NCI-H774 (cell line): ENCODE results near the gene EML3.
A peak's percentile ranks its signal among the peaks of the same experiment; 100 is the strongest.
"Not testable (repeated sequence)": the region's sequence is repeated elsewhere in the genome, so short reads cannot be mapped to it uniquely, and the experiment has no call there.

Source experiments
- DNase-seq: peaks from one replicate; lab custom pipeline; 2025; lab: John Stamatoyannopoulos, UW

EML3 gene

DNA sequence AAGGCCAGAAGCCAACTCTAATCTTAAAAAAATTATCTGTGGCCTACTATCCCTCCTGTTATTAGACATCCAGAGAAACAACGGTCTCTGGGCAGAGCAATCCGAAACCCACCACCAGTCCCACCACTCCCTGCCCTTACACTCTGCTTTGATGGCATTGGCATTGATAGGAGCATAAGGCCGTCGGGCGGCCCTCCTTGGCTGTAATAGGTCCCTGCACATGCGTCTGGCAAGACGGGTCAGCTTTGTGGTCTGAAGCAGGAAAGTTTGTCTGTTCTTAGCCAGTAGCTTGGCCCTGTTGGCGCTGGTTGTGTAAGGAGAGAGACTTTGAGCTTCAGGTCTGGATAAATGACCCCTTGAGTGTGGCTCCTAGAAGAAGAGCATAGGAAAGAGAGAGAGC is 17.5 kb downstream of the EML3 start:
- no peak for DNase-seq

- DNase-seq: peak; percentile 38
Measured at GRCh38 chr11:62593434-62594044, 19.0 kb downstream of the EML3 start.

- no peak for DNase-seq
Measured at GRCh38 chr11:62592989-62593421, 19.6 kb downstream of the EML3 start.

GRCh38 chr11:62592146-62592815 is 20.3 kb downstream of the EML3 start:
- DNase-seq: no peak

DNA sequence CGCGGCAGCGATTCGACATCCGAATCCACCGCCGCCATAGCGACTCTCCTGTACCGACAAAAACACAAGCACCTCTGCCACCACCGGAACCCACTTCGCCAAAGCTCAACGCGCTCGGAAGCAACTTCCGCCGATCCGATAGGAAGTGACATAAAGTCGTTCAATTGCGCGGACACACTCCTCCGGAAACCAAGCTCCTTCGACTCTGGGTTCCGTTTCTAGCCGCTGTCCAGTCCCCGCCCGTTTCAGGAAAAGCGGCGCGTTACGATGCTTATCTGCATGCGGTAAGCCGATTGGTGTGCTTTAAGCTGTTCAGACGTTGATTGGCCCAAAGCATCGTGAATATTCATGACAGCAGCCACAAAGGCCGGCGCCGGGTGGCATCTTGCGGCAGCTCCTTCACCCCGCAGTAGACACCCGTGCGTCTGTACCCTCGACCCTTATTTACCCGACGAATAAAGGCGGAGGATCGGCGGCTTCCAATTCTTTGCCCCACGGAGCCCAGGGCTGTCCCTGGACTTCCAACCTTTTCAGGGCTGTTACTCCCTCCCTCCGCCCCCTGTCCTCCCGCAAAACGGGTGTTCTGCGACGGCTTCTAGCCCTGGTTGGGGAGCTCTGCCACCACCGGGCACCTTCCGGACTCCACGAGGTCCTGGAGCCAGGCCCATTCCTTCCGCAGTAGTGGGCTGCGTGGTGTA is 21.0 kb downstream of the EML3 start, which contains the start of gene TUT1:
Gene TUT1 (minus strand): TSS at position 76 of the 698 bp plus-strand sequence. CDS start 38 bp downstream, at position 38.
- peak; percentile 99 for DNase-seq

DNA sequence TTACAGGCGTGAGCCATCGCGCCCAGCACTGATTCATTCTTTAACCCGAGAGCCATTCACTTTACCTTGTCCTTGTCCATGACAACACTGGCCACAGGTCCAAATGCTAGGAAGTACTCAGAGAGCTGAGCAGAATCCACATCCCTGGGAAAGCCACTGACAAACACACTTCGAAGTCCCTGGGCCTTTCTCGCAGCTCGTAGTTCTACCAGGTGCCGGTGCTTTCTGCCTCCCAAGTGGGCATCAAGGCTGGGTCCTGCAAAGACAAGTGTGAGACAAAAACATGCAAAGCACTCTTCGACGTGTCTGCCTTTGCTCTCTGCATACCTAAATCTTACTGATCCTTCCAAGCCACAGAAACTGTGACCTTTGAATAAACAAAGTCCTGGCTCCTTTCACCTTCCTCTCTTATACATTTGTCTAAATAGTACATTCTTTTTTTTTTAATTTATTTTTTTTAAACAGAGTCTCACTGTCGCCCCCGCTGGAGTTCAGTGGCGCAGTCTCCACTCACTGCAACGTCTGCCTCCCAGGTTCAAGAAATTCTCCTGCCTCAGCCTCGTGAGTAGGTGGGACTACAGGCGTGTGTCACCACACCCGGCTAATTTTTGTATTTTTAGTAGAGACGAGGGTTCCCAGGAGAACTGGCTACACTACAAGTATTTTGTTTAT is 23.5 kb downstream of the EML3 start:
- DNase-seq: no peak

- DNase-seq: not testable (repeated sequence)
Measured at GRCh38 chr11:62585356-62585755, 27.2 kb downstream of the EML3 start.

DNA sequence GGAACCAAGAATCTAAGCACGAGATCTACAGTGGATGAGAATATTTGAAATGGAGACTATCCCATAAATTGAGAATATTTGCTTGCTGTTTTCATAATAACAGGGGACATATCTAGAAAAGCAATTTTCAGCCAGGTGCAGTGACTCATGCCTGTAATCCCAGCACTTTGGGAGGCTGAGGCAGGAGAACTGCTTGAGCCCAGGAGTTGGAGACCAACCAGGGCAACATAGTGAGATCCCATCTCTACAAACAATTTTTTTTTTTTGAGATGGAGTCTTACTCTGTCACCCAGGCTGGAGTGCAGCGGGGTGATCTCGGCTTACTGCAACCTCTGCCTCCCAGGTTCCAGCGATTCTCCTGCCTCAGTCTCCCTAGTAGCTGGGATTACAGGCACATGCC is 30.8 kb downstream of the EML3 start:
- not testable (repeated sequence) for DNase-seq

- no peak for DNase-seq
Measured at GRCh38 chr11:62580959-62581715, 31.4 kb downstream of the EML3 start.

- no peak for DNase-seq
Measured at GRCh38 chr11:62579252-62579651, 33.3 kb downstream of the EML3 start.

DNA sequence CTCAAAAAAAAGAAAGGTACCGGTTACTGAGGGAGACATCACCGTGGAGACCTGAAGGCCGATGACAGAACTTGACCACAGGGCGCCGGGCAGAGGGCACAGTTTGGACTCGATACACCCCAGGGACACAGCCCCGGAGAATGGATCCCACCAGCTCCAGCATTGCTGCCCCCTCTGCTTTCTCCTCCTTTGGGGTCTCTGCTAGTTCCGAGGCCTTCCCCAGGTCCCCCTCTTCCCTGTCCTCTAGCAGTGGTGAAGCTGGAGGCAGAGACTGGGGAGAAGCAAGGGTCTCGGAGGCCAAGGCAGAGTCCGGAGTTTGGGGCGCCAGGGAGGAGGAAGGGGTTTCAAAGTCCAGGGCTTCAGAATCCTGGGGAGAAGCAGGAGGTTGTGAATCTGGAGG is 34.0 kb downstream of the EML3 start:
- no peak for DNase-seq

- DNase-seq: no peak
Measured at GRCh38 chr11:62577046-62577714, 35.4 kb downstream of the EML3 start.

- no peak for DNase-seq
Measured at GRCh38 chr11:62575837-62576236, 36.7 kb downstream of the EML3 start.

GRCh38 chr11:62575156-62575555 is 37.4 kb downstream of the EML3 start:
- no peak for DNase-seq

- no peak for DNase-seq
Measured at GRCh38 chr11:62574363-62575071, 38.1 kb downstream of the EML3 start.

- DNase-seq: peak; percentile 99
Measured at GRCh38 chr11:62573592-62574362, 38.8 kb downstream of the EML3 start, which contains the start of gene EEF1G. Gene EEF1G (minus strand): TSS chr11:62573891. CDS start chr11:62573842, 49 bp downstream.

DNA sequence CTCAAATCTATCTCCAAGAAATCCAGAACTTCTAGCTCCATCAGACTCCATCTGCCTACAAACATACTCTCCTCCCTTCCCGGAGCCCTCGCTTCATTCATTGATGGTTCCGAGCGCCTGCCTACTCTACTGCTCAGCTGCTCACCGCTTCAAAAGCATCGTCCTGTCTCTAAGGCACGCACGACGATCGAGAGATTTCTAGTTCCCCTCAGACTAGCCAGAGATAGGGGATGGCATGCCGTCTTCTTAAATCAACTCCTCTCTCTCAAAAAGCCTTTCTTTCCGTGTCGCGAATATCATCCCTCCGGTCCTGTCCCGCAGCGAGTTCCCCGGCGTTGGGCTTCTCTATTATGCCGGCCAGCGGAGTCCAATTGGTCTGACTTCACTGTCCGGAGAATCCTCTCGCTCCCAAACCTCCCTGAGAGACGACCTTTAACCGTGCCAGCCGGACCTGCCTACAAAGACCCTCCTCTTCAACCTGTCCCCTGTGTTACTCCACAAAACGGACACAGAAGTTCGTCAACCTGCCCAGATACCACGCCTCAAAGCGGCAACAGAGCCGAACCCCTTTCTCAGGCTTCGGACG is 39.5 kb downstream of the EML3 start:
- no peak for DNase-seq

DNA sequence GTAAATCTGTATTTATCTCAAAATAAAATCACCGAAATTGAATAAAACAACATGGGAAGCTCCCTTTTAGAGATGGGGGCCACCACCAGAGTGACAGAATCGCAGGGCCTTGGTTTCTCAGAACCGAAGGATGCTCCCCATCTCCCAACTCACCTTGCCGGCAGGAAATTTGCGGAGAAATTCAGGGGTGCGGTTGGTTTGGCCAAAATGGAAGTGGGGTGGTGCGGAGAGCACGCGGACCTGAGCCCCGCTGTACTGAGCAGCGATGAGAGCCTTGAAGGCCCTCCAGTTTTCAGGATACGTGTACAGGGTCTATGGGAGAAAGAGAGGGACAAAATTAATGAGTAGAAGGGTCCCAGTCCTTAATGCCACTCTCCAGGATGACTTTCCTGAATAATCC is 40.1 kb downstream of the EML3 start:
- DNase-seq: no peak

DNA sequence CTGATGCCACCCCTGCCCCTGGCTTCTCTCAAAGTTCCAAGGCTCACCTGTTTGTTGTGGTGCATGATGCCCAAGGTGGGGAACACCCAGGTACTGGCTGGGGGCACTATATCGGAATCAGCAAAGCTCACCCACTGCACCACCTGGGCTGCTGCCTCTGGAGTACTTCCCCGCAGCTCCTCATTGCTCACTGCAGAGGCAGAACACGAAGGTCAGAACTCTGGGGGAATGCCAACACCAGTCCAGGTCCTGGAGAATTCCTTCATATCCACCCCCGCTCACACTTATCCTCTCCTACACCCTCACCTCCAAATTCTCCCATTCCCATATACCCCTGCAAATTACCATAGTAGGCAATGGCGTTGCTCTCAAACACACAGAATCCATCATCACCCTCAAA is 41.1 kb downstream of the EML3 start:
- not testable (repeated sequence) for DNase-seq
